ENCODE data around the gene DNM3. TPM values are rescaled to one million over a fixed set of nuclear protein-coding genes. Genes with fewer than 3 reads are reported as not detected.

The DNM3 gene
- total RNA-seq, 1 donor from 2014 or later, result 0.41 TPM

- no peak for DNase-seq (ENCODE audit: low spot score)
- intact Hi-C loops (cut with micrococcal nuclease), result no loop called here
- Mint-ChIP-seq H3K27ac (no peak overlapping the region), H3K4me3 (ENCODE audit: low read depth) (no peak overlapping the region), H3K36me3 (ENCODE audit: low read depth) (no peaks in the 10 kb centered on the region), H3K27me3 (ENCODE audit: low read depth) (no peaks in the 10 kb centered on the region), H3K4me1 (ENCODE audit: low read depth) (peaks cover 18% of the 10 kb centered on the region), H3K9me3 (no peaks in the 10 kb centered on the region)
Observed at GRCh38 chr1:172121081-172121717, 279.9 kb downstream of the DNM3 start.

DNA sequence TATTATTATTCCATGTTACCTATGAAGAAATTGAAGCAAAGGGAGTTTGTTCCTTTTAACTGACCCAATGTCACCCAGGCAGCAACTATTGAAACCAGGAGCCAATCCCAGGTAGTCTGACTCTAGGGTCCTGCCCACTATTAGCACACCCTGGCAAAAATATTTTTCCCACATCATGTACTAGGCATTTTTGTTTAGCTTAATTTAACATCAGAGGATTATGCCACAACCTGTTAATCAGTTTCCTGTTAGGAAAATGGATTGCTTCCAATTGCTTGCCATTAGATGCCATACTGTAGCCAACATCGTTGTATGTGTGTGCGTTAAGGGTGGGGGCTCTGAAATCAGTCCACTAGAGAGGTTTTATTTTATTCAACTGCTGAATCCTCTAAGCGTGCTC lies 281.1 kb downstream of the DNM3 start:
- H3K27me3 Mint-ChIP-seq (ENCODE audit: low read depth), result no peaks in the 10 kb centered on the region
- H3K4me1 Mint-ChIP-seq (ENCODE audit: low read depth), result peaks cover 17% of the 10 kb centered on the region
- intact Hi-C loops (cut with micrococcal nuclease), result no loop called here
- no peaks in the 10 kb centered on the region for H3K9me3 Mint-ChIP-seq
- H3K4me3 Mint-ChIP-seq (ENCODE audit: low read depth), result no peak overlapping the region
- H3K36me3 Mint-ChIP-seq (ENCODE audit: low read depth), result no peaks in the 10 kb centered on the region
- no peak for DNase-seq (ENCODE audit: low spot score)
- no peak overlapping the region for H3K27ac Mint-ChIP-seq

DNA sequence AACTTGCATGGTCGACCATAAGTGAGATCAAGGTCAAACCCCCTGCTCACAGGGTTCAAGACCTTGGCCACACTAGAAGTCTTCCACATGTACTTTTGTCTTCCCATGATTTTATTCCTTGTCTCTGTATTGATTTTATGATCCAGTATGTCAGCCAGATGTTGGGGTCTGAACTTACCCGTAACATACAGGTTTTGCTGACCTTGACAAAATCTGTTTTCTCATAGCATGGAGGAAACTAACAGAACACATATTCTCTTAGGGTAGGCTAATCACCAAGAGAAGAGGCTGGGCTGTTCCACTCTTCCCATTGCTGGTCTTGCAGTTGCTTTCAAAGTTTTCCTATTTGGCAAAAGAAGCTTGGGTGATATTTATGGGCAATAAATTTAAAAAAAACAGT lies 284.0 kb downstream of the DNM3 start:
- H3K27ac Mint-ChIP-seq, result no peak overlapping the region
- H3K4me3 Mint-ChIP-seq (ENCODE audit: low read depth), result no peak overlapping the region
- intact Hi-C loops (cut with micrococcal nuclease), result no loop called here
- H3K9me3 Mint-ChIP-seq, result peaks cover 8% of the 10 kb centered on the region
- peaks cover 2% of the 10 kb centered on the region for H3K4me1 Mint-ChIP-seq (ENCODE audit: low read depth)
- no peak for DNase-seq (ENCODE audit: low spot score)
- no peaks in the 10 kb centered on the region for H3K27me3 Mint-ChIP-seq (ENCODE audit: low read depth)
- no peaks in the 10 kb centered on the region for H3K36me3 Mint-ChIP-seq (ENCODE audit: low read depth)

DNA sequence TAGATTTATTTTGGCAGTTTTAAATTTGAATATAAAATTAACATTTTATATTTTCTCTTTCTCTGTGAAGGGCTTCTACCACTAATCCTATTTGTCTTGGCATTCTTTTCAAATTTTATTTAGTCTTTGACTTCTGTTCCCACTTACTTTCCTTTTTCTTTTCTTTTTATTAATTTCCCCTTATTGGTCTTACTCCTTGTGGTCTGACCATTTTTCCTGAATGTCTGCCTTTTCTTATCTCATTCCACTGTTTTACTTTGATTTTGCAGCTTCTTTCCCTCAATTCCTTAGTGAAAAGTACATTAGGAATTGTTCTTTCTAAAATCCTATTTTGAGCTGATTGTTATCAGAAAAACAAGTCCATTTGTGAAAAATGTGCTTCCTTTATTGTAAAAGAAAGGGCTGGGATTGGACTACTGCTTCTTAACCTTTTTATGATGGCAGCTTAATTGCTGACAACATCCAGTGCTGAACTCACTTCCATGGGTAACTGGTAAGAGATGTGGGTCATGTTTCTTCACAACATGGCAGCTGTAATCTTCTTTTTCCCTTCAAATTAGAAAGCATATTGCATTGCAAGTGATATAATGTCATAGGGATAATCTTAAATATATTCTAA lies 284.6 kb downstream of the DNM3 start:
- Mint-ChIP-seq H3K36me3 (ENCODE audit: low read depth) (no peaks in the 10 kb centered on the region), H3K4me3 (ENCODE audit: low read depth) (no peak overlapping the region), H3K27me3 (ENCODE audit: low read depth) (no peaks in the 10 kb centered on the region), H3K27ac (no peak overlapping the region), H3K4me1 (ENCODE audit: low read depth) (peaks cover 2% of the 10 kb centered on the region), H3K9me3 (peaks cover 8% of the 10 kb centered on the region)
- intact Hi-C loops (cut with micrococcal nuclease), result no loop called here
- no peak for DNase-seq (ENCODE audit: low spot score)

DNA sequence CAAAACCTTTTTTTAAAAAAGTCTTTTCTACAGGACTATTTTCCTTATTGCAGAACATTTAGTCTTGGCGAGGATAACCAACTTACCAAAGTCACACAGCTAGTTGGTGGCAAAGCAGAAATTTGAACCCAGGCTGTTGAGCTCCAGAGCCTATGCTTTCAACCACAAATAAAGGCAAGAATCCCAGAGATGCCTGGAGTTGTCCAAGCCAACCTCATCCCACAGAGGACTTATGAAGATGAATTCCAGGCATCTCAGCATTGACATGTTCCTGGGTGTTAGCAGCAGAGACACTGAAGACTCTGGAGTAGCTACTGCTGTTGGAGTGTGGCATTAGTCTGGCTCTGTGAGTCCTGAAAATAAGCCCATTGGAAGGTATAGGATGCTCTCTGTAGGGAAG lies 291.5 kb downstream of the DNM3 start:
- intact Hi-C loops (cut with micrococcal nuclease), result loop anchor here (5.0 kb wide), 1 partner anchor 134 kb away; no protein-coding TSS in a partner anchor
- DNase-seq (ENCODE audit: low spot score), result no peak
- H3K36me3 Mint-ChIP-seq (ENCODE audit: low read depth), result no peaks in the 10 kb centered on the region
- no peak overlapping the region for H3K27ac Mint-ChIP-seq
- no peaks in the 10 kb centered on the region for H3K27me3 Mint-ChIP-seq (ENCODE audit: low read depth)
- peaks cover 8% of the 10 kb centered on the region for H3K9me3 Mint-ChIP-seq
- H3K4me3 Mint-ChIP-seq (ENCODE audit: low read depth), result no peak overlapping the region
- peaks cover 20% of the 10 kb centered on the region for H3K4me1 Mint-ChIP-seq (ENCODE audit: low read depth)

GRCh38 chr1:172134087-172134731 lies 292.9 kb downstream of the DNM3 start:
- H3K27me3 Mint-ChIP-seq (ENCODE audit: low read depth), result no peaks in the 10 kb centered on the region
- no peak overlapping the region for H3K4me3 Mint-ChIP-seq (ENCODE audit: low read depth)
- no peaks in the 10 kb centered on the region for H3K36me3 Mint-ChIP-seq (ENCODE audit: low read depth)
- peaks cover 7% of the 10 kb centered on the region for H3K9me3 Mint-ChIP-seq
- no peak for DNase-seq (ENCODE audit: low spot score)
- peaks cover 20% of the 10 kb centered on the region for H3K4me1 Mint-ChIP-seq (ENCODE audit: low read depth)
- intact Hi-C loops (cut with micrococcal nuclease), result loop anchor here (1.0 to 5.0 kb wide), 3 partner anchors 21 to 133 kb away; no protein-coding TSS in a partner anchor
- H3K27ac Mint-ChIP-seq, result peak overlapping the region; percentile 14

GRCh38 chr1:172135076-172135672 lies 293.9 kb downstream of the DNM3 start:
- Mint-ChIP-seq H3K36me3 (ENCODE audit: low read depth) (no peaks in the 10 kb centered on the region), H3K9me3 (no peaks in the 10 kb centered on the region), H3K4me1 (ENCODE audit: low read depth) (peaks cover 20% of the 10 kb centered on the region), H3K27me3 (ENCODE audit: low read depth) (no peaks in the 10 kb centered on the region), H3K27ac (no peak overlapping the region), H3K4me3 (ENCODE audit: low read depth) (no peak overlapping the region)
- intact Hi-C loops (cut with micrococcal nuclease), result loop anchor here (1.0 to 2.0 kb wide), 2 partner anchors 20 to 264 kb away; no protein-coding TSS in a partner anchor
- DNase-seq (ENCODE audit: low spot score), result no peak

- Mint-ChIP-seq H3K27me3 (ENCODE audit: low read depth) (no peaks in the 10 kb centered on the region), H3K4me1 (ENCODE audit: low read depth) (peaks cover 20% of the 10 kb centered on the region)
- intact Hi-C loops (cut with micrococcal nuclease), result loop anchor here (1.0 to 2.0 kb wide), 2 partner anchors 19 to 263 kb away; no protein-coding TSS in a partner anchor
Observed at GRCh38 chr1:172135978-172136610, 294.8 kb downstream of the DNM3 start.

GRCh38 chr1:172136925-172137324 lies 295.6 kb downstream of the DNM3 start:
- Mint-ChIP-seq H3K4me1 (ENCODE audit: low read depth) (peaks cover 20% of the 10 kb centered on the region), H3K4me3 (ENCODE audit: low read depth) (no peak overlapping the region), H3K36me3 (ENCODE audit: low read depth) (no peaks in the 10 kb centered on the region), H3K27ac (no peak overlapping the region), H3K27me3 (ENCODE audit: low read depth) (no peaks in the 10 kb centered on the region), H3K9me3 (no peaks in the 10 kb centered on the region)
- intact Hi-C loops (cut with micrococcal nuclease), result no loop called here
- no peak for DNase-seq (ENCODE audit: low spot score)

More at GRCh38 chr1:172135978-172136610, 294.8 kb downstream of the DNM3 start:
- Mint-ChIP-seq H3K36me3 (ENCODE audit: low read depth) (no peaks in the 10 kb centered on the region), H3K4me3 (ENCODE audit: low read depth) (no peak overlapping the region), H3K9me3 (no peaks in the 10 kb centered on the region), H3K27ac (no peak overlapping the region)
- no peak for DNase-seq (ENCODE audit: low spot score)

DNA sequence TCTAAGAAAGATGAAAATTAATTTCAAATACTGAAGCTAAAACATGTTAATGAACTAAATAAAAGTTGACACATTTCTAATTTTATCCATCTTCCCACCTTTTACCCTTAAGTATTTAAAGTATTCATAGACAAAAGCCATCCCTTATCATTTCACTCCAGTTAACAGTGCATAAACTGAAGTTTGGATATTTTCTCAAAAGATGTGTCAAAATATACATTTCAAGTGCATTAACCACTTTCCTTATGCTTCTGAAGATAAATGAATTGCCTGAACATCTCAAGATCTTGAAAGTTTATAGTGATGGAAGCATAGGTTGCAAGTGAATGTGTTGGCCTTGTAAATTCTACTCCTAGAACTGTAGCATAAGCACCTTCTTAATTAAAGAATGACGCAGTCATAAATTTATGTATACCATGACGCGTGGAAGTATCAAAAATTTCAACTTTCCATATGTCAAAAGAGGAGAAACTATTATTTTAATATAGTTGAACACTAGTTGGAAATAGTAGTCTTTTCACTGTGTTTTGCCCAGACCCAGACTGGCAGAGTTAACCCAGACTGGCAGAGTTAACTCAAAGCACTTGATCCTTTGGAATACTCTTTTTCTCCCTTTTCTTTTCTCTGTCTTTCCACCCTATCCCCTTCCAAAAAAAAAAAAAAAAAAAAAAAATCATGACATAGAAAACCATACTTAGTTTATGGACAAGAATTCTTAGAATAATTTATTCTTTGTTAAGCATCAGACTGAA lies 296.6 kb downstream of the DNM3 start:
- Mint-ChIP-seq H3K9me3 (no peaks in the 10 kb centered on the region), H3K4me3 (ENCODE audit: low read depth) (no peak overlapping the region), H3K36me3 (ENCODE audit: low read depth) (no peaks in the 10 kb centered on the region), H3K27me3 (ENCODE audit: low read depth) (no peaks in the 10 kb centered on the region), H3K27ac (no peak overlapping the region), H3K4me1 (ENCODE audit: low read depth) (peaks cover 19% of the 10 kb centered on the region)
- intact Hi-C loops (cut with micrococcal nuclease), result no loop called here
- DNase-seq (ENCODE audit: low spot score), result no peak

GRCh38 chr1:172138634-172139033 lies 297.3 kb downstream of the DNM3 start:
- intact Hi-C loops (cut with micrococcal nuclease), result no loop called here
- H3K9me3 Mint-ChIP-seq, result no peaks in the 10 kb centered on the region
- no peak overlapping the region for H3K4me3 Mint-ChIP-seq (ENCODE audit: low read depth)
- no peaks in the 10 kb centered on the region for H3K27me3 Mint-ChIP-seq (ENCODE audit: low read depth)
- H3K27ac Mint-ChIP-seq, result no peak overlapping the region
- peaks cover 14% of the 10 kb centered on the region for H3K4me1 Mint-ChIP-seq (ENCODE audit: low read depth)
- DNase-seq (ENCODE audit: low spot score), result no peak
- no peaks in the 10 kb centered on the region for H3K36me3 Mint-ChIP-seq (ENCODE audit: low read depth)

DNA sequence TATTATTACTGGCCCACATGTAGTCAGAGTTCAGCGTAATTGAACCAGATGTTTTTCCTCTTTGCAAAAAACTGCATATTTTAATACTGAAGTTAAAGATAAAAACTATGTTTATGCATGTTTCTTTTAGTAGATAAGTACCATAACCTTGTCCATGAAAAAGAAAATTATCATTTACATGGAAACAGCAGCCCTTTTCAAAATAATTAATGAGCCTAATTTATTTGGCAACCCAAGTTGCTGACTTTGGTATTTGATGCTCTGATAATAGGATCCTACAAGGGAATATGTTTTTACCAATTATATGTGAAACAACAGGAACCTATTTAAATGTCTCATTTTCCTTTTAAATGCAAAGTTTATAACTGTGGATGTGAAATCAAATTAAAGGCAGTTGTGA lies 297.9 kb downstream of the DNM3 start:
- intact Hi-C loops (cut with micrococcal nuclease), result no loop called here
- H3K4me1 Mint-ChIP-seq (ENCODE audit: low read depth), result peaks cover 9% of the 10 kb centered on the region
- no peaks in the 10 kb centered on the region for H3K27me3 Mint-ChIP-seq (ENCODE audit: low read depth)
- H3K36me3 Mint-ChIP-seq (ENCODE audit: low read depth), result no peaks in the 10 kb centered on the region
- no peak overlapping the region for H3K27ac Mint-ChIP-seq
- no peak for DNase-seq (ENCODE audit: low spot score)
- no peak overlapping the region for H3K4me3 Mint-ChIP-seq (ENCODE audit: low read depth)
- no peaks in the 10 kb centered on the region for H3K9me3 Mint-ChIP-seq
